ENCODE measurements around the gene SLC35F5. TPM values are rescaled to one million over a fixed set of nuclear protein-coding genes. Genes with fewer than 3 reads are reported as not detected.
A peak's percentile ranks its signal among the peaks of the same experiment; 100 is the strongest.
"Not testable (repeated sequence)": the region's sequence is repeated elsewhere in the genome, so short reads cannot be mapped to it uniquely, and the experiment has no call there.

The SLC35F5 gene
- total RNA-seq, 1 donor: 164 TPM

GRCh38 chr2:113784823-113785744 lies 28.6 kb upstream of the SLC35F5 start:
- TF ChIP-seq, protein P1, sequence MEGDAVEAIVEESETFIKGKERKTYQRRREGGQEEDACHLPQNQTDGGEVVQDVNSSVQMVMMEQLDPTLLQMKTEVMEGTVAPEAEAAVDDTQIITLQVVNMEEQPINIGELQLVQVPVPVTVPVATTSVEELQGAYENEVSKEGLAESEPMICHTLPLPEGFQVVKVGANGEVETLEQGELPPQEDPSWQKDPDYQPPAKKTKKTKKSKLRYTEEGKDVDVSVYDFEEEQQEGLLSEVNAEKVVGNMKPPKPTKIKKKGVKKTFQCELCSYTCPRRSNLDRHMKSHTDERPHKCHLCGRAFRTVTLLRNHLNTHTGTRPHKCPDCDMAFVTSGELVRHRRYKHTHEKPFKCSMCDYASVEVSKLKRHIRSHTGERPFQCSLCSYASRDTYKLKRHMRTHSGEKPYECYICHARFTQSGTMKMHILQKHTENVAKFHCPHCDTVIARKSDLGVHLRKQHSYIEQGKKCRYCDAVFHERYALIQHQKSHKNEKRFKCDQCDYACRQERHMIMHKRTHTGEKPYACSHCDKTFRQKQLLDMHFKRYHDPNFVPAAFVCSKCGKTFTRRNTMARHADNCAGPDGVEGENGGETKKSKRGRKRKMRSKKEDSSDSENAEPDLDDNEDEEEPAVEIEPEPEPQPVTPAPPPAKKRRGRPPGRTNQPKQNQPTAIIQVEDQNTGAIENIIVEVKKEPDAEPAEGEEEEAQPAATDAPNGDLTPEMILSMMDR (IDR thresholded peaks at IDR 0.05; ENCODE audit: insufficient read depth, low read length): no peak
- DNase-seq (ENCODE audit: low read depth): peak; percentile 46
- no peak overlapping the region for H3K4me3 ChIP-seq (ENCODE audit: low read depth, low read length)

GRCh38 chr2:113780472-113780871 lies 24.0 kb upstream of the SLC35F5 start:
- TF ChIP-seq, protein P1 (IDR thresholded peaks at IDR 0.05; ENCODE audit: insufficient read depth, low read length): no peak
- H3K4me3 ChIP-seq (ENCODE audit: low read depth, low read length): no peak overlapping the region
- DNase-seq (ENCODE audit: low read depth): no peak

GRCh38 chr2:113777371-113777770 lies 20.9 kb upstream of the SLC35F5 start:
- no peak overlapping the region for H3K4me3 ChIP-seq (ENCODE audit: low read depth, low read length)
- TF ChIP-seq, protein P1 (IDR thresholded peaks at IDR 0.05; ENCODE audit: insufficient read depth, low read length): no peak
- DNase-seq (ENCODE audit: low read depth): no peak

- no peak overlapping the region for H3K4me3 ChIP-seq (ENCODE audit: low read depth, low read length)
- TF ChIP-seq, protein P1 (IDR thresholded peaks at IDR 0.05; ENCODE audit: insufficient read depth, low read length): no peak
- no peak for DNase-seq (ENCODE audit: low read depth)
Measured at GRCh38 chr2:113776949-113777348, 20.5 kb upstream of the SLC35F5 start.

- H3K4me3 ChIP-seq (ENCODE audit: low read depth, low read length); DNase-seq (ENCODE audit: low read depth): not testable (repeated sequence)
Measured at GRCh38 chr2:113774616-113775015, 18.2 kb upstream of the SLC35F5 start.

GRCh38 chr2:113770929-113771328 lies 14.5 kb upstream of the SLC35F5 start:
- TF ChIP-seq, protein P1 (IDR thresholded peaks at IDR 0.05; ENCODE audit: insufficient read depth, low read length): no peak
- no peak for DNase-seq (ENCODE audit: low read depth)
- no peak overlapping the region for H3K4me3 ChIP-seq (ENCODE audit: low read depth, low read length)

DNA sequence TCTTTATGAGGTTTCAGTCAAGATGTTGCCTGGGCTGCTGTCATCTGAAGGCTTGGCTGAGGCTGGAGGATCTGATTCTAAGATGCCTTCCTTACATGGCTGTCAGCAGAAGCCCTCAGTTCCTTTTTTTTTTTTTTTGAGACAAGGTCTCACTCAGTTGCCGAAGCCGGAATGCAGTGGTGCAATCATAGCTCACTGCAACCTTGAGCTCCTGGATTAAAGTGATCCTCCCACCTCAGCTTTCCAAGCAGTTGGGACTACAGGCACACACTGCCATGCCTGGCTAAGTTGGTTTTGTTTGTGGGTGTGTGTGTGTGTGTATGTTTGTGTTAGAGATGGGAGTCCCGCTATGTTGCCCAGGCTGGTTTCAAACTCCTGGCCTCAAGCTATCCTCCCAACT lies 13.1 kb upstream of the SLC35F5 start:
- TF ChIP-seq, protein P1 (IDR thresholded peaks at IDR 0.05; ENCODE audit: insufficient read depth, low read length): no peak

More for the DNA sequence above, 13.1 kb upstream of the SLC35F5 start:
- no peak overlapping the region for H3K4me3 ChIP-seq (ENCODE audit: low read depth, low read length)
- no peak for DNase-seq (ENCODE audit: low read depth)

Data from fibroblast of the aortic adventitia (primary cell).